Heart left ventricle (tissue), 13 donors: ENCODE results near the gene ETV3.

Experiments
- CTCF ChIP-seq, 12 donors: fragments of 200-600 bp; sonication (generic) in 4 of 12; IDR thresholded peaks; one replicate each; pipeline versions ENCODE4 v1.5.0 to v1.8.0; 2018 to 2022; ENCODE audit warnings: antibody characterized with exemption in 12 of 12, mild to moderate bottlenecking in 5 of 12
- POLR2A ChIP-seq, 2 donors: fragments of 450-650 bp; IDR thresholded peaks; one replicate each; pipeline ENCODE4 v1.6.1; 2017; ENCODE audit warnings: antibody characterized with exemption in 2 of 2, mild to moderate bottlenecking in 2 of 2, moderate library complexity in 2 of 2
- donor health status: ischemic (EF 13 %, LVEDD 7.1; RV severe dilation, severe dysfunction).
- donor health status: DM: no; HTN: yes; CAD: no.
- donor health status: DM: no; HTN: no; CAD: no.
- donor health status: ischemic (EF 25% LVEDD 6.9; RV normal size, moderate dysfunction).
- donor health status: ischemic (EF 25% LVEDD 5.7; RV mildly dilated, moderate dysfunction).
- donor health status: ischemic (EF 35%, LVEDD 5.7; RV mildly dilated, moderate dysfunction).
- donor health status: nonischemic (EF 11% LVEDD 7.7; RV severe dilation, severe dysfunction).
- donor health status: DM: yes; HTN: yes; CAD: no.
- donor health status: PGD.
- donor health status: ischemic (EF 29% LVEDD 5.4; RV normal size, mild dysfunction).
- donor health status: nonischemic (EF 23%, LVEDD 6.1; RV moderate dilation, normal function).

- TF ChIP-seq CTCF (IDR thresholded peaks at IDR 0.05) (no peak), POLR2A (IDR thresholded peaks at IDR 0.05) (no peak)
Observed at GRCh38 chr1:157084720-157085119, 53.5 kb downstream of the ETV3 start.
